IMR-90 (cell line): Measurements from ENCODE around the gene GPRIN3. TPM values are rescaled to one million over a fixed set of nuclear protein-coding genes. Genes with fewer than 3 reads are reported as not detected.

Source experiments
- ATAC-seq: fragments of 200-7000 bp; cut with Tn5 transposase; 2 replicates; pipeline ENCODE4 v1.9.1; 2020; ENCODE audit warnings: low read depth, mild to moderate bottlenecking, moderate library complexity
- BruUV-seq: library from RNA; stranded (reverse); fragments of 400-500 nt; replicated peaks from 2 replicates; lab custom pipeline; 2021; lab: Mats Ljungman, UMichigan
- CTCF ChIA-PET: fragments of 300-600 bp; formaldehyde crosslinking; extraction: SDS; loops from one replicate; lab custom pipeline; 2021; ENCODE audit warnings: antibody characterized with exemption; lab: Yijun Ruan, JAX
- POLR2A ChIA-PET: fragments of 300-600 bp; sonication (Branson Sonifier 250); formaldehyde crosslinking; loops from one replicate; lab custom pipeline; 2022; ENCODE audit warnings: antibody characterized with exemption; ENCODE audit not compliant: unreplicated experiment; lab: Charles Lee
- DNase-seq: peaks from one replicate; pipeline ENCODE4 v3.0.0; 2013
- H2AFZ ChIP-seq: replicated peaks from 2 replicates; pipeline ENCODE3; 2013; ENCODE audit warnings: low read length, mild to moderate bottlenecking; ENCODE audit not compliant: poor library complexity
- H2AK5ac ChIP-seq: 2 replicates; pipeline ENCODE4 v1.6.1; 2013; ENCODE audit warnings: low read depth, low read length, inconsistent platforms
- H2AK9ac ChIP-seq: replicated peaks from 2 replicates; pipeline ENCODE3; 2013; ENCODE audit warnings: mild to moderate bottlenecking, low read depth, low read length, moderate library complexity; ENCODE audit not compliant: poor library complexity
- H2BK120ac ChIP-seq: 2 replicates; pipeline ENCODE4 v1.6.1; 2013; ENCODE audit warnings: low read depth, low read length, inconsistent platforms
- H2BK15ac ChIP-seq: 3 replicates; pipeline ENCODE4 v1.6.1; 2013; ENCODE audit warnings: low read depth, low read length, inconsistent platforms
- H2BK20ac ChIP-seq: 2 replicates; pipeline ENCODE4 v1.6.1; 2013; ENCODE audit warnings: low read depth, mild to moderate bottlenecking, inconsistent platforms, low read length, moderate library complexity
- H2BK5ac ChIP-seq: 2 replicates; pipeline ENCODE4 v1.6.1; 2013; ENCODE audit warnings: mild to moderate bottlenecking, low read depth, low read length, inconsistent platforms; ENCODE audit not compliant: poor library complexity, severe bottlenecking
- H3K14ac ChIP-seq: replicated peaks from 2 replicates; pipeline ENCODE4 v1.6.1; 2013; ENCODE audit warnings: low read depth, low read length, inconsistent platforms
- H3K18ac ChIP-seq: 2 replicates; pipeline ENCODE4 v1.6.1; 2013; ENCODE audit warnings: low read depth, low read length, control low read depth
- H3K23ac ChIP-seq: 2 replicates; pipeline ENCODE4 v1.6.1; 2013; ENCODE audit warnings: low read depth, low read length, inconsistent platforms
- H3K27ac ChIP-seq: 2 replicates; pipeline ENCODE4 v1.5.1; 2013; ENCODE audit warnings: mild to moderate bottlenecking, control low read depth, low read length; ENCODE audit not compliant: insufficient read depth
- H3K27me3 ChIP-seq: 2 replicates; pipeline ENCODE4 v1.6.1; 2013; ENCODE audit warnings: low read length; ENCODE audit not compliant: control insufficient read depth, insufficient read depth
- H3K36me3 ChIP-seq: 2 replicates; pipeline ENCODE4 v1.6.1; 2013; ENCODE audit warnings: low read length, mixed read lengths; ENCODE audit not compliant: control insufficient read depth, insufficient read depth
- H3K4ac ChIP-seq: 2 replicates; pipeline ENCODE4 v1.6.1; 2013; ENCODE audit warnings: low read depth, low read length, inconsistent platforms
- H3K4me1 ChIP-seq: 2 replicates; pipeline ENCODE4 v1.6.1; 2013; ENCODE audit warnings: low read length, mixed read lengths; ENCODE audit not compliant: control insufficient read depth, insufficient read depth
- H3K4me2 ChIP-seq: 2 replicates; pipeline ENCODE4 v1.6.1; 2013; ENCODE audit warnings: low read depth, mild to moderate bottlenecking, control low read depth, low read length, moderate library complexity
- H3K4me3 ChIP-seq: 2 replicates; pipeline ENCODE4 v1.5.1; 2013; ENCODE audit warnings: low read depth, mild to moderate bottlenecking, control low read depth, low read length, moderate library complexity; ENCODE audit not compliant: insufficient read depth
- H3K56ac ChIP-seq: 2 replicates; pipeline ENCODE4 v1.6.1; 2013; ENCODE audit warnings: low read length, inconsistent platforms; ENCODE audit not compliant: insufficient read depth; ENCODE audit errors: extremely low read depth
- H3K79me1 ChIP-seq, 2 experiments: 2 replicates each; pipeline ENCODE4 v1.6.1; 2013; ENCODE audit warnings: low read length in 2 of 2, inconsistent platforms in 1 of 2, low read depth in 1 of 2
- H3K9ac ChIP-seq: 2 replicates; pipeline ENCODE4 v1.6.1; 2013; ENCODE audit warnings: low read depth, low read length, control low read depth
- H3K9me1 ChIP-seq: 2 replicates; pipeline ENCODE4 v1.6.1; 2013; ENCODE audit warnings: low read length, inconsistent platforms; ENCODE audit not compliant: insufficient read depth
- H3K9me3 ChIP-seq: 2 replicates; pipeline ENCODE4 v1.6.1; 2013; ENCODE audit warnings: low read length; ENCODE audit not compliant: control insufficient read depth, insufficient read depth
- H4K20me1 ChIP-seq: 2 replicates; pipeline ENCODE4 v1.6.1; 2013; ENCODE audit warnings: low read length, inconsistent platforms; ENCODE audit not compliant: insufficient read depth
- H4K5ac ChIP-seq: 2 replicates; pipeline ENCODE4 v1.6.1; 2013; ENCODE audit warnings: mild to moderate bottlenecking, low read depth, low read length, control low read depth
- H4K8ac ChIP-seq, 2 experiments: 2 replicates each; pipeline ENCODE4 v1.6.1; 2013; ENCODE audit warnings: low read depth in 2 of 2, low read length in 2 of 2, control low read depth in 1 of 2, inconsistent platforms in 1 of 2
- H4K91ac ChIP-seq: 2 replicates; pipeline ENCODE4 v1.6.1; 2013; ENCODE audit warnings: low read depth, low read length, inconsistent platforms; ENCODE audit not compliant: insufficient read depth
- CEBPB ChIP-seq: IDR thresholded peaks from 2 replicates; pipeline ENCODE4 v1.6.1; 2012; ENCODE audit warnings: low read depth, low read length, improper control_type of control experiment
- CHD1 ChIP-seq: IDR thresholded peaks from 2 replicates; pipeline ENCODE4 v1.6.1; 2012; ENCODE audit warnings: low read depth, low read length, improper control_type of control experiment
- FOS ChIP-seq: fragments of 150-350 bp; IDR thresholded peaks from 2 replicates; pipeline ENCODE4 v1.6.1; 2016; ENCODE audit warnings: low read depth, low read length
- MAFK ChIP-seq: IDR thresholded peaks from 2 replicates; pipeline ENCODE4 v1.6.1; 2012; ENCODE audit warnings: low read depth, low read length, improper control_type of control experiment
- MAZ ChIP-seq: IDR thresholded peaks from 2 replicates; pipeline ENCODE4 v1.6.1; 2012; ENCODE audit warnings: low read depth, mild to moderate bottlenecking, low read length, improper control_type of control experiment, moderate library complexity, borderline replicate concordance
- MXI1 ChIP-seq: IDR thresholded peaks from 2 replicates; pipeline ENCODE4 v1.6.1; 2012; ENCODE audit warnings: low read depth, mild to moderate bottlenecking, low read length, moderate library complexity, borderline replicate concordance
- NFE2L2 ChIP-seq: fragments of 150-350 bp; IDR thresholded peaks from 2 replicates; pipeline ENCODE4 v1.6.1; 2016; ENCODE audit warnings: low read depth, mild to moderate bottlenecking, low read length
- POLR2A ChIP-seq: IDR thresholded peaks from 2 replicates; pipeline ENCODE4 v1.6.1; 2012; ENCODE audit warnings: mild to moderate bottlenecking, low read depth, low read length
- RAD21 ChIP-seq: IDR thresholded peaks from 2 replicates; pipeline ENCODE4 v1.6.1; 2012; ENCODE audit warnings: low read length, improper control_type of control experiment
- RCOR1 ChIP-seq: IDR thresholded peaks from 2 replicates; pipeline ENCODE4 v1.6.1; 2012; ENCODE audit warnings: mild to moderate bottlenecking, low read length, improper control_type of control experiment; ENCODE audit not compliant: insufficient replicate concordance
- RFX5 ChIP-seq: IDR thresholded peaks from 2 replicates; pipeline ENCODE4 v1.8.0; 2012; ENCODE audit warnings: low read depth, mild to moderate bottlenecking, low read length, moderate library complexity
- SMC3 ChIP-seq: fragments of 150-350 bp; IDR thresholded peaks from 2 replicates; pipeline ENCODE4 v1.6.1; 2016; ENCODE audit warnings: low read depth, mild to moderate bottlenecking, antibody characterized with exemption, low read length, moderate library complexity
- WGBS, 2 experiments: methylation state at CpG; one replicate each; pipeline versions ENCODE4 v1.1.5 to v1.1.7; 2013; ENCODE audit warnings: missing lambda C conversion rate in 2 of 2; ENCODE audit not compliant: insufficient read length in 1 of 2; ENCODE audit errors: extremely low coverage in 2 of 2; 5-methylcytosine and 5-hydroxymethylcytosine counted together
- dilution Hi-C: fragments of 300-500 bp; cut with HindIII; formaldehyde crosslinking; loops from one replicate; pipeline ENCODE4 v1.14.3; 2018; ENCODE audit warnings: low sequenced_read_pairs; ENCODE audit not compliant: unreplicated experiment
- in situ Hi-C: fragments of 300-500 bp; cut with MboI; formaldehyde crosslinking; loops from 3 replicates; pipeline ENCODE4 v1.14.3; 2019; ENCODE audit warnings: low sequenced_read_pairs, inconsistent platforms, mixed read lengths
- intact Hi-C: fragments of 100-400 bp; cut with micrococcal nuclease; formaldehyde crosslinking; loops from 2 replicates; pipeline ENCODE4 v1.10.0; 2022
- polyA plus RNA-seq, 3 experiments: library from polyadenylated mRNA; depleted of rRNA; stranded (reverse); fragments of >200 nt; gene quantifications; 2 replicates each; pipeline ENCODE4 v1.2.3, GENCODE V29; 2012; ENCODE audit warnings: low replicate concordance in 1 of 3
- total RNA-seq: library from RNA; depleted of rRNA; stranded (reverse); fragments of >200 nt; gene quantifications from 2 replicates; pipeline ENCODE4 v1.2.3, GENCODE V29; 2012
- TF ChIP-seq, protein P1 (sequence below): fragments of 150-350 bp; IDR thresholded peaks from 2 replicates; pipeline ENCODE4 v1.6.1; 2016; ENCODE audit warnings: low read depth, mild to moderate bottlenecking, low read length, moderate library complexity, borderline replicate concordance
- TF ChIP-seq, protein P2 (sequence below): conservative IDR thresholded peaks from 2 replicates; pipeline ENCODE4 v1.5.1; 2012; ENCODE audit warnings: mild to moderate bottlenecking, low read depth, low read length, improper control_type of control experiment
- TF ChIP-seq, protein P3 (sequence below): fragments of 150-350 bp; IDR thresholded peaks from 2 replicates; pipeline ENCODE4 v1.6.1; 2017; ENCODE audit warnings: mild to moderate bottlenecking, antibody characterized with exemption, low read length, low read depth

The GPRIN3 gene
- total and polyA plus RNA-seq, 2 of the 4 experiments (the other 2 are of a cell fraction), result under 0.01 TPM; not detected in 1

DNA sequence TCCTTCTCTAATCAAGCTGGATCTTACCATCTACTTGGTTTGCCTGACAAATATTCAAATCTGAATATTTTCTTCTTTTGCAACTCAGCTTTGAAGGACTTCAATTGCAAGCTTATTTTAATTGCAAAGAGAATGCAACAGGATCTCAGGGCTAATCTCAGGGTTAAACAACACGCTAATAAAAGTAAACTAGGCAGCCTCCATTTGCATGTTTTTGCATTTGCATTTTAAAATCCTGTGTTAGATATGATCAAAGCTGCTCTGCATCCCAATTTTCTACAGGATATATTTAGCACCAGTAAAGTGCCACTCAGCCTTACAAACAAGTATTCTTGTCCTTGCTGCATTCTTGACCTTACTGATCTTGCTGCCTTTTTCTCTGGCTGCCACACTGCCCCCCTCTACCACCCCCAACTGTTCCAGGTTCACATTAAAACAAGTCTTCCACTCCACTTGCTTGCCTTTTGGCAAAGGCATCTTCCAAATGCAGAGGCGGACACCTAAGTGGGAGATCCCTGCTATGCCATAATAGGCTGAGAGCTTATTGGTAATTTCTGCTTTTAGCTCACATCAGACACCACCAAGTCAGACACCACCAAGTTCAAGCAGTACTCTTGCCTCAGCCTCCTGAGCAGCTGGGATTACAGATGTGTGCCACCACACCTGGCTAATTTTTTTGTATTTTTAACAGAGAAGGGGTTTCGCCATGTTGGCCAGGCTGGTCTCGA, 48.1 kb downstream of the GPRIN3 start:
- H3K4me2 ChIP-seq, result no peak overlapping the region
- H2BK20ac ChIP-seq, result no peak overlapping the region
- H3K36me3 ChIP-seq, result no peaks in the 10 kb centered on the region
- H3K9ac ChIP-seq, result no peak overlapping the region
- no peak overlapping the region for H2AFZ ChIP-seq
- H3K56ac ChIP-seq, result no peak overlapping the region
- H3K4ac ChIP-seq, result no peak overlapping the region
- dilution Hi-C loops, result no loop called here
- BruUV-seq, result no TSS peak
- WGBS, 2 experiments, result 65% methylated on average over 2 of the region's 4 CpGs; no CpG with 5 or more reads in 1 of the 2 experiments
- no peak overlapping the region for H4K8ac ChIP-seq
- no peaks in the 10 kb centered on the region for H3K9me1 ChIP-seq
- H3K27ac ChIP-seq, result no peak overlapping the region
- H4K20me1 ChIP-seq, result no peaks in the 10 kb centered on the region
- no peaks in the 10 kb centered on the region for H3K79me1 ChIP-seq
- H3K23ac ChIP-seq, result no peak overlapping the region
- no peak overlapping the region for H3K18ac ChIP-seq
- no peak for DNase-seq
- H2AK9ac ChIP-seq, result no peak overlapping the region
- ATAC-seq, result no peak
- no peaks in the 10 kb centered on the region for H3K9me3 ChIP-seq
- ChIA-PET CTCF (no interaction called here), POLR2A (no interaction called here)
- no peak overlapping the region for H2BK120ac ChIP-seq
- H3K4me3 ChIP-seq, result no peak overlapping the region
- intact Hi-C loops, result loop anchor here (10.0 kb wide), 1 partner anchor 645 kb away; no protein-coding TSS in a partner anchor
- no peak overlapping the region for H2BK15ac ChIP-seq
- in situ Hi-C loops, result no loop called here
- H3K27me3 ChIP-seq, result peaks cover 2% of the 10 kb centered on the region
- H4K5ac ChIP-seq, result no peak overlapping the region
- H3K14ac ChIP-seq, result no peak overlapping the region
- H4K91ac ChIP-seq, result no peak overlapping the region
- H2BK5ac ChIP-seq, result no peak overlapping the region
- no peak overlapping the region for H2AK5ac ChIP-seq
- no peak for TF ChIP-seq NFE2L2
- TF ChIP-seq, protein P1, sequence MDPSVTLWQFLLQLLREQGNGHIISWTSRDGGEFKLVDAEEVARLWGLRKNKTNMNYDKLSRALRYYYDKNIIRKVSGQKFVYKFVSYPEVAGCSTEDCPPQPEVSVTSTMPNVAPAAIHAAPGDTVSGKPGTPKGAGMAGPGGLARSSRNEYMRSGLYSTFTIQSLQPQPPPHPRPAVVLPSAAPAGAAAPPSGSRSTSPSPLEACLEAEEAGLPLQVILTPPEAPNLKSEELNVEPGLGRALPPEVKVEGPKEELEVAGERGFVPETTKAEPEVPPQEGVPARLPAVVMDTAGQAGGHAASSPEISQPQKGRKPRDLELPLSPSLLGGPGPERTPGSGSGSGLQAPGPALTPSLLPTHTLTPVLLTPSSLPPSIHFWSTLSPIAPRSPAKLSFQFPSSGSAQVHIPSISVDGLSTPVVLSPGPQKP, result no peak
- TF ChIP-seq, protein P2, sequence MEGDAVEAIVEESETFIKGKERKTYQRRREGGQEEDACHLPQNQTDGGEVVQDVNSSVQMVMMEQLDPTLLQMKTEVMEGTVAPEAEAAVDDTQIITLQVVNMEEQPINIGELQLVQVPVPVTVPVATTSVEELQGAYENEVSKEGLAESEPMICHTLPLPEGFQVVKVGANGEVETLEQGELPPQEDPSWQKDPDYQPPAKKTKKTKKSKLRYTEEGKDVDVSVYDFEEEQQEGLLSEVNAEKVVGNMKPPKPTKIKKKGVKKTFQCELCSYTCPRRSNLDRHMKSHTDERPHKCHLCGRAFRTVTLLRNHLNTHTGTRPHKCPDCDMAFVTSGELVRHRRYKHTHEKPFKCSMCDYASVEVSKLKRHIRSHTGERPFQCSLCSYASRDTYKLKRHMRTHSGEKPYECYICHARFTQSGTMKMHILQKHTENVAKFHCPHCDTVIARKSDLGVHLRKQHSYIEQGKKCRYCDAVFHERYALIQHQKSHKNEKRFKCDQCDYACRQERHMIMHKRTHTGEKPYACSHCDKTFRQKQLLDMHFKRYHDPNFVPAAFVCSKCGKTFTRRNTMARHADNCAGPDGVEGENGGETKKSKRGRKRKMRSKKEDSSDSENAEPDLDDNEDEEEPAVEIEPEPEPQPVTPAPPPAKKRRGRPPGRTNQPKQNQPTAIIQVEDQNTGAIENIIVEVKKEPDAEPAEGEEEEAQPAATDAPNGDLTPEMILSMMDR, result no peak
- TF ChIP-seq CHD1, result no peak
- TF ChIP-seq SMC3, result no peak
- TF ChIP-seq, protein P3, sequence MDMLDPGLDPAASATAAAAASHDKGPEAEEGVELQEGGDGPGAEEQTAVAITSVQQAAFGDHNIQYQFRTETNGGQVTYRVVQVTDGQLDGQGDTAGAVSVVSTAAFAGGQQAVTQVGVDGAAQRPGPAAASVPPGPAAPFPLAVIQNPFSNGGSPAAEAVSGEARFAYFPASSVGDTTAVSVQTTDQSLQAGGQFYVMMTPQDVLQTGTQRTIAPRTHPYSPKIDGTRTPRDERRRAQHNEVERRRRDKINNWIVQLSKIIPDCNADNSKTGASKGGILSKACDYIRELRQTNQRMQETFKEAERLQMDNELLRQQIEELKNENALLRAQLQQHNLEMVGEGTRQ, result no peak
- TF ChIP-seq CEBPB, result no peak
- TF ChIP-seq RFX5, result no peak
- no peak for TF ChIP-seq MXI1
- TF ChIP-seq FOS, result no peak
- no peak for TF ChIP-seq POLR2A
- no peak for TF ChIP-seq MAZ
- TF ChIP-seq RAD21, result no peak
- no peak for TF ChIP-seq MAFK
- no peak for TF ChIP-seq RCOR1
- H3K4me1 ChIP-seq, result no peaks in the 10 kb centered on the region
